Stomach (tissue), 4 donors: ENCODE measurements around the gene NRG3.

Experiments
- POLR2A ChIP-seq, 4 donors: fragments of 450-650 bp; IDR thresholded peaks; one replicate each; pipeline ENCODE4 v1.6.1; 2016; ENCODE audit warnings: antibody characterized with exemption in 4 of 4, control low read depth in 2 of 4, mild to moderate bottlenecking in 1 of 4, moderate library complexity in 1 of 4
- POLR2AphosphoS5 ChIP-seq, 3 donors: sonication (generic); formaldehyde crosslinking; IDR thresholded peaks; one replicate each; pipeline ENCODE4 v1.6.1; 2016; ENCODE audit warnings: antibody characterized with exemption in 3 of 3
- TF ChIP-seq, protein P1 (sequence below), 7 experiments: fragments of 450-650 bp in 4 of 7; fragments of 200-600 bp in 3 of 7; sonication (generic) in 3 of 7; IDR thresholded peaks; one replicate each; pipeline ENCODE4 v1.5.1; 2016 to 2019; ENCODE audit warnings: antibody characterized with exemption in 7 of 7, control low read depth in 2 of 7, mild to moderate bottlenecking in 1 of 7

DNA sequence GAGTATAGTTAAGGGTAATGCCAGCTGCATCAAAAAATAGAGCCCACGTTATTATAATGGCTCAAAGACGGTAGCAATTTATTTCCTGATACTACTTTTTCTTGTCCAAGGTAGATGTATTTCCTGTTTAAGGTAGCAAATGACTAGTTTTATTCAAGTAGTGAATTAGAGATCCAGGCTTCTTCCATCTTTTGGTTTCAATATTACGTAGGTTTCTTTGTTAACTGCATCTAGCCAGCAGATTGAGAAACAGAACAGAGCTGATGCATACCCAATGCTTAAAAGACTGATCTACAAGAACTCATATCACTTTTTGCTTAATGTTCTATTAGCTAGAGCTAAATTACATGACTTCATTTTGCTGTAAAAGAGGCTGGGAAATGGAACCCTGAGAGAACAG lies 992.1 kb downstream of the NRG3 start:
- TF ChIP-seq, protein P1, sequence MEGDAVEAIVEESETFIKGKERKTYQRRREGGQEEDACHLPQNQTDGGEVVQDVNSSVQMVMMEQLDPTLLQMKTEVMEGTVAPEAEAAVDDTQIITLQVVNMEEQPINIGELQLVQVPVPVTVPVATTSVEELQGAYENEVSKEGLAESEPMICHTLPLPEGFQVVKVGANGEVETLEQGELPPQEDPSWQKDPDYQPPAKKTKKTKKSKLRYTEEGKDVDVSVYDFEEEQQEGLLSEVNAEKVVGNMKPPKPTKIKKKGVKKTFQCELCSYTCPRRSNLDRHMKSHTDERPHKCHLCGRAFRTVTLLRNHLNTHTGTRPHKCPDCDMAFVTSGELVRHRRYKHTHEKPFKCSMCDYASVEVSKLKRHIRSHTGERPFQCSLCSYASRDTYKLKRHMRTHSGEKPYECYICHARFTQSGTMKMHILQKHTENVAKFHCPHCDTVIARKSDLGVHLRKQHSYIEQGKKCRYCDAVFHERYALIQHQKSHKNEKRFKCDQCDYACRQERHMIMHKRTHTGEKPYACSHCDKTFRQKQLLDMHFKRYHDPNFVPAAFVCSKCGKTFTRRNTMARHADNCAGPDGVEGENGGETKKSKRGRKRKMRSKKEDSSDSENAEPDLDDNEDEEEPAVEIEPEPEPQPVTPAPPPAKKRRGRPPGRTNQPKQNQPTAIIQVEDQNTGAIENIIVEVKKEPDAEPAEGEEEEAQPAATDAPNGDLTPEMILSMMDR (IDR thresholded peaks at IDR 0.05): no peak
- no peak for TF ChIP-seq POLR2A (IDR thresholded peaks at IDR 0.05)
- no peak for TF ChIP-seq POLR2AphosphoS5 (IDR thresholded peaks at IDR 0.05)
